HEK293 (cell line): ENCODE results near the gene CCDC124.

ENCODE experiments used
- CTCF ChIA-PET: fragments of 350-600 bp; formaldehyde crosslinking; extraction: SDS; loops from one replicate; lab custom pipeline; 2021; ENCODE audit warnings: antibody characterized with exemption; lab: Yijun Ruan, JAX
- POLR2A ChIA-PET: fragments of 300-600 bp; formaldehyde crosslinking; extraction: SDS; loops from one replicate; lab custom pipeline; 2020; ENCODE audit warnings: antibody characterized with exemption, inconsistent platforms; lab: Yijun Ruan, JAX
- H3K27ac ChIP-seq: fragments of 200-500 bp; sonication (Bioruptor generic); 2 replicates; pipeline ENCODE4 v1.5.1; 2014; ENCODE audit warnings: low read depth, low read length, control low read depth, inconsistent platforms; ENCODE audit errors: extremely low read depth
- H3K36me3 ChIP-seq, 2 experiments: fragments of 200-500 bp in 1 of 2; sonication (Bioruptor generic) in 1 of 2; 1 replicate in 1 of 2; 2 replicates in 1 of 2; pipeline ENCODE4 v1.5.1; 2014 to 2017; ENCODE audit warnings: inconsistent platforms in 2 of 2, low read length in 2 of 2; ENCODE audit not compliant: control insufficient read depth in 2 of 2, insufficient read depth in 1 of 2
- H3K4me1 ChIP-seq: fragments of 200-500 bp; sonication (Bioruptor generic); 2 replicates; pipeline ENCODE4 v1.5.1; 2014; ENCODE audit warnings: mild to moderate bottlenecking, low read length, inconsistent platforms; ENCODE audit not compliant: control insufficient read depth, insufficient read depth
- H3K4me3 ChIP-seq: 2 replicates; pipeline ENCODE4 v1.5.1; 2011; ENCODE audit warnings: low read depth, mild to moderate bottlenecking, control low read depth, low read length, moderate library complexity
- H3K9me3 ChIP-seq: fragments of 200-500 bp; sonication (Bioruptor generic); 2 replicates; pipeline ENCODE4 v1.5.1; 2014; ENCODE audit warnings: low read depth, low read length, inconsistent platforms; ENCODE audit not compliant: control insufficient read depth, insufficient read depth
- GLIS1 ChIP-seq: fragments of 450-650 bp; formaldehyde crosslinking; IDR thresholded peaks from 2 replicates; pipeline ENCODE4 v1.5.1; 2016; ENCODE audit warnings: missing biosample characterization, missing genetic modification characterization
- INSM2 ChIP-seq: fragments of 450-650 bp; formaldehyde crosslinking; IDR thresholded peaks from 2 replicates; pipeline ENCODE4 v1.5.1; 2016; ENCODE audit warnings: missing biosample characterization, missing genetic modification characterization
- KLF8 ChIP-seq: fragments of 450-650 bp; formaldehyde crosslinking; IDR thresholded peaks from 2 replicates; pipeline ENCODE4 v1.5.1; 2016; ENCODE audit warnings: missing biosample characterization, missing genetic modification characterization
- MEIS1 ChIP-seq: sonication (generic); formaldehyde crosslinking; IDR thresholded peaks from 2 replicates; pipeline ENCODE4 v1.8.1; 2022; ENCODE audit warnings: missing genetic modification reagents, mild to moderate bottlenecking, borderline replicate concordance
- PATZ1 ChIP-seq: fragments of 450-650 bp; formaldehyde crosslinking; IDR thresholded peaks from 2 replicates; pipeline ENCODE4 v1.5.1; 2016; ENCODE audit warnings: missing biosample characterization, missing genetic modification characterization
- SP2 ChIP-seq: fragments of 450-650 bp; formaldehyde crosslinking; IDR thresholded peaks from 2 replicates; pipeline ENCODE4 v1.5.1; 2016; ENCODE audit warnings: missing biosample characterization, missing genetic modification characterization
- ZBTB26 ChIP-seq: fragments of 450-650 bp; formaldehyde crosslinking; optimal IDR thresholded peaks from 2 replicates; pipeline ENCODE3; 2016; ENCODE audit warnings: missing biosample characterization, mild to moderate bottlenecking, missing genetic modification characterization
- ZBTB7A ChIP-seq: fragments of 450-650 bp; formaldehyde crosslinking; IDR thresholded peaks from 2 replicates; pipeline ENCODE4 v1.5.1; 2016; ENCODE audit warnings: low read depth, missing biosample characterization, missing genetic modification characterization
- ZBTB8A ChIP-seq: fragments of 450-650 bp; formaldehyde crosslinking; IDR thresholded peaks from 2 replicates; pipeline ENCODE4 v1.5.1; 2016; ENCODE audit warnings: missing biosample characterization, missing genetic modification characterization
- ZIC2 ChIP-seq: fragments of 450-650 bp; formaldehyde crosslinking; IDR thresholded peaks from 2 replicates; pipeline ENCODE4 v1.5.1; 2016; ENCODE audit warnings: missing biosample characterization, missing genetic modification characterization
- ZNF16 ChIP-seq: fragments of 450-650 bp; formaldehyde crosslinking; IDR thresholded peaks from 2 replicates; pipeline ENCODE4 v1.5.1; 2016; ENCODE audit warnings: low read depth, missing biosample characterization, missing genetic modification characterization
- ZNF366 ChIP-seq: fragments of 450-650 bp; formaldehyde crosslinking; conservative IDR thresholded peaks from 2 replicates; pipeline ENCODE4 v1.5.1; 2016; ENCODE audit warnings: missing biosample characterization, missing genetic modification characterization
- ZNF398 ChIP-seq: fragments of 450-650 bp; formaldehyde crosslinking; IDR thresholded peaks from 2 replicates; pipeline ENCODE4 v1.5.1; 2017; ENCODE audit warnings: missing biosample characterization, missing genetic modification characterization
- ZNF423 ChIP-seq: fragments of 450-650 bp; formaldehyde crosslinking; IDR thresholded peaks from 2 replicates; pipeline ENCODE4 v1.5.1; 2016; ENCODE audit warnings: missing biosample characterization, missing genetic modification characterization
- ZNF639 ChIP-seq: fragments of 450-650 bp; formaldehyde crosslinking; IDR thresholded peaks from 2 replicates; pipeline ENCODE4 v1.5.1; 2016; ENCODE audit warnings: missing biosample characterization, missing genetic modification characterization
- ZNF658 ChIP-seq: fragments of 450-650 bp; formaldehyde crosslinking; IDR thresholded peaks from 2 replicates; pipeline ENCODE4; 2016; ENCODE audit warnings: missing biosample characterization, missing genetic modification characterization
- ZNF791 ChIP-seq: fragments of 450-650 bp; formaldehyde crosslinking; IDR thresholded peaks from 2 replicates; pipeline ENCODE4 v1.5.1; 2016; ENCODE audit warnings: missing biosample characterization, missing genetic modification characterization
- ZSCAN30 ChIP-seq: fragments of 450-650 bp; IDR thresholded peaks from 2 replicates; pipeline ENCODE4 v1.5.1; 2018; ENCODE audit warnings: missing biosample characterization, mild to moderate bottlenecking, missing genetic modification characterization, moderate library complexity

The CCDC124 gene

DNA sequence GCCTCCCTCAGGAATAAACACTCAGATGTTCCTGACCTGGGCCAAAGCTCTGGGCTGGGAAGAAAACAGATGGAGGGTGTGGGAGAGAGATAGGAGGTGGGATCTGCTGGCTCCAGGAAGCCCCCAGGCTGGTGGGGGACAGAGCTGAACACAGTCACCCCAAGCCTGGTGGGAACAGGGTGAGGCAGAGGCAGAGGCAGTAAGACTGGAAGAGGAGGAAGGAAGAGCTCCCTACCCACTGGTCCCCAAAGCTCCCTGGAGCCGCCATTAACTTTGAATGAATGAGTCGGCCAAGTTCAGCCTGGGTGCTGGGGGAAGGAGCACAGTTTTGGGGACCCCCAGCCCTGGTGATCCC, 33.3 kb downstream of the CCDC124 start:
- Histone ChIP-seq H3K9me3 (no peaks in the 10 kb centered on the region), H3K4me1 (no peaks in the 10 kb centered on the region), H3K36me3 (no peaks in the 10 kb centered on the region), H3K27ac (no peak overlapping the region), H3K4me3 (no peak overlapping the region)
- ChIA-PET POLR2A (interaction anchor here (0.7 kb wide), 1 partner anchor 34 kb away, joined by 5 read pairs; the partner anchor contains the start of gene CCDC124), CTCF (interaction anchor here (0.6 to 1.0 kb wide), 5 partner anchors 19 to 182 kb away, joined by 3 to 6 read pairs (median 3); partner anchors contain the start of gene RPL18A)
- TF ChIP-seq ZNF366 (tag by site-specific recombination) (0 out of 2 replicates have a peak, but pooled peaks have one; percentile 4), MEIS1 (CRISPR knock-in tag) (no peak)
- TF ChIP-seq, all 188 proteins: peak for 1

DNA sequence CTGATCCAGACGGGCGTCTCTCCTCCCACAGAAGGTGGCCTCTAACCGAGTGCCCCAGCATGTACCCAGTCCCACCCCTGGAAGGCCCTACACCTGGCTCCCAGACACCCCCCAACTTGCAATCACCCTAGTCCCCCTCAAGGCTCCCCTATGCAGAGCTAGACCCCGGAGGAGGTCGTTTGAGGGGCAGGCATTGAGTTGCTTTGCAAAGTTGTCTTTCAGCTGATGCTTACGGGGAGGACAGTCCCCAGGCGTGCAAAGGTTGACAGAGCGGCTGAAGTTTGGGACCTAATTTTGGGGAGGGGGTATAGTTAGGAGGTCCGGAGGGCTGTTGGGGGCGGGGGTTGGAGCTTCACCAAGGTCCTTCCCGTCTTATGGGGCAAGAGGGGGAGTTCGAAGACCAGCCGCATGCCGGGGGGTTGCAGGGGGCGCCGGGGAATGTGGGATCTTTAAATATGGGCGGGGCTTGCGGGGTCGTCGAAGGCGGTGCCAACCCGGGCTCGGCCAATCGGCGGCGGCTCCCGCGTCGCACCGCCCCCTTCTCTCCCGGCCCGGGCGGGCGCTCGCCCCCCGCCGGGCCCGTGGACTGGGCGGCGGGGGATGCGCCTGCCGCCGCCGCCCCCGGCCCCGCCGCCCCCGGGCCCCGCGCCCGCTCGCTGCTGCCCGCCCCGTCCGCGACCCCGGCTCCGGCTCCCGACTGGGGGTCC, 33.9 kb downstream of the CCDC124 start, which contains the start of gene KCNN1:
TSS of gene KCNN1 (plus strand) at position 558 of the 707 bp plus-strand sequence. CDS start 6,782 bp downstream, outside the sequence.
- POLR2A ChIA-PET: interaction anchor here (0.7 kb wide), 1 partner anchor 34 kb away, joined by 5 read pairs; the partner anchor contains the start of gene CCDC124
- Histone ChIP-seq H3K36me3 (no peaks in the 10 kb centered on the region), H3K4me3 (peak within 1 kb of the TSS; percentile 49), H3K9me3 (no peaks in the 10 kb centered on the region), H3K4me1 (no peaks in the 10 kb centered on the region), H3K27ac (no peak within 1 kb of the TSS)
- no peak for TF ChIP-seq ZNF639
- peak; percentile 42; the same call in 1 of the 2 replicates for TF ChIP-seq SP2
- CTCF ChIA-PET: interaction anchor here (0.6 to 1.0 kb wide), 4 partner anchors 20 to 182 kb away, joined by 3 to 4 read pairs (median 3); partner anchors contain the start of gene RPL18A

- H3K9me3 ChIP-seq: no peaks in the 10 kb centered on the region
- no peaks in the 10 kb centered on the region for H3K36me3 ChIP-seq
- H3K27ac ChIP-seq: no peak overlapping the region
- POLR2A ChIA-PET: interaction anchor here (1.3 kb wide), 1 partner anchor 18 kb away, joined by 3 read pairs; no protein-coding TSS in a partner anchor
- H3K4me1 ChIP-seq: no peaks in the 10 kb centered on the region
- TF ChIP-seq ZBTB8A (peak; percentile 69), ZBTB26 (tag by site-specific recombination) (peak; percentile 42), ZBTB7A (tag by site-specific recombination) (peak; percentile 66; the same call in 1 of the 2 replicates), ZSCAN30 (tag by site-specific recombination) (0 out of 2 replicates have a peak, but pooled peaks have one; percentile 53), ZNF16 (tag by site-specific recombination) (no peak), ZNF423 (peak; percentile 69), ZIC2 (peak; percentile 97), KLF8 (no peak), GLIS1 (tag by site-specific recombination) (peak; percentile 96), PATZ1 (tag by site-specific recombination) (peak; percentile 57), ZNF398 (tag by site-specific recombination) (peak; percentile 76), ZNF791 (tag by site-specific recombination) (no peak), INSM2 (tag by site-specific recombination) (no peak), ZNF658 (no peak)
- H3K4me3 ChIP-seq: peak overlapping the region; percentile 49
- CTCF ChIA-PET: interaction anchor here (1.0 kb wide), 1 partner anchor 24 kb away, joined by 3 read pairs; no protein-coding TSS in a partner anchor
Measured at GRCh38 chr19:17967257-17968051, 34.6 kb downstream of the CCDC124 start.
